ENCODE measurements around the gene NIPAL3. TPM values are rescaled to one million over a fixed set of nuclear protein-coding genes. Genes with fewer than 3 reads are reported as not detected.

The NIPAL3 gene
- total RNA-seq, 1 experiment from 2014 or later: 16.6 TPM

GRCh38 chr1:24501371-24502064, 85.9 kb downstream of the NIPAL3 start:
- Histone ChIP-seq H3K36me3 (ENCODE audit: control insufficient read depth in 1 of 2, insufficient read depth in 2 of 2, low read length in 2 of 2) (no peaks in the 10 kb centered on the region), H3K4me3 (replicated peaks in 1 of 2; ENCODE audit: low read depth in 1 of 2, low read length in 2 of 2) (peak overlapping the region; percentile 70 to 78), H3K27ac (ENCODE audit: low read depth, low read length) (peak overlapping the region; percentile 82), H4K20me1 (ENCODE audit: insufficient read depth) (no peaks in the 10 kb centered on the region), H2AFZ (ENCODE audit: low read depth, low read length, poor library complexity, severe bottlenecking) (no peak overlapping the region), H3K4me1 (ENCODE audit: control insufficient read depth in 1 of 2, insufficient read depth in 2 of 2, low read length in 2 of 2) (peaks cover 18 to 29% of the 10 kb centered on the region in 2 experiments), H3K27me3 (ENCODE audit: insufficient read depth, low read length) (no peaks in the 10 kb centered on the region), H3K9me3 (ENCODE audit: control insufficient read depth in 1 of 2, insufficient read depth in 1 of 2, low read depth in 1 of 2, low read length in 2 of 2) (no peaks in the 10 kb centered on the region), H3K79me2 (ENCODE audit: insufficient read depth, low read length) (no peaks in the 10 kb centered on the region), H3K9me2 (ENCODE audit: insufficient read depth) (no peaks in the 10 kb centered on the region), H3K4me2 (ENCODE audit: low read length) (peak overlapping the region; percentile 88), H3K9ac (ENCODE audit: low read length) (peak overlapping the region; percentile 84)
- intact Hi-C loops (cut with micrococcal nuclease): no loop called here
- TSS peak; percentile 79 for BruUV-seq (replicated peaks)
- ChIA-PET CTCF (interaction anchor here (1.3 to 1.5 kb wide), 3 partner anchors 26 to 110 kb away, joined by 3 to 6 read pairs (median 4); no protein-coding TSS in a partner anchor), RAD21 (ENCODE audit: low non-redundant PET in 1 of 2, low total read pairs in 2 of 2, uncharacterized antibody in 2 of 2, unreplicated experiment in 2 of 2) (interaction anchor here in 1 of 2 experiments (0.5 kb wide), 1 partner anchor 302 kb away, joined by 3 read pairs; no protein-coding TSS in a partner anchor), POLR2A (interaction anchor here (0.7 kb wide), 1 partner anchor 27 kb away, joined by 3 read pairs; no protein-coding TSS in a partner anchor)
- peak; percentile 26 for ATAC-seq
- DNase-seq (ENCODE audit: low read depth, low spot score): no peak
- TF ChIP-seq ZNF274 (IDR thresholded peaks at IDR 0.05; ENCODE audit: low read depth, low read length) (no peak), TCF7L2 (IDR thresholded peaks at IDR 0.05; ENCODE audit: borderline replicate concordance, extremely low read depth, insufficient read depth, insufficient read length) (peak; percentile 34), POLR2AphosphoS5 (IDR thresholded peaks at IDR 0.05; ENCODE audit: low read depth, low read length) (peak; percentile 68), EZH2phosphoT487 (IDR thresholded peaks at IDR 0.05; ENCODE audit: borderline replicate concordance) (no peak)

DNA sequence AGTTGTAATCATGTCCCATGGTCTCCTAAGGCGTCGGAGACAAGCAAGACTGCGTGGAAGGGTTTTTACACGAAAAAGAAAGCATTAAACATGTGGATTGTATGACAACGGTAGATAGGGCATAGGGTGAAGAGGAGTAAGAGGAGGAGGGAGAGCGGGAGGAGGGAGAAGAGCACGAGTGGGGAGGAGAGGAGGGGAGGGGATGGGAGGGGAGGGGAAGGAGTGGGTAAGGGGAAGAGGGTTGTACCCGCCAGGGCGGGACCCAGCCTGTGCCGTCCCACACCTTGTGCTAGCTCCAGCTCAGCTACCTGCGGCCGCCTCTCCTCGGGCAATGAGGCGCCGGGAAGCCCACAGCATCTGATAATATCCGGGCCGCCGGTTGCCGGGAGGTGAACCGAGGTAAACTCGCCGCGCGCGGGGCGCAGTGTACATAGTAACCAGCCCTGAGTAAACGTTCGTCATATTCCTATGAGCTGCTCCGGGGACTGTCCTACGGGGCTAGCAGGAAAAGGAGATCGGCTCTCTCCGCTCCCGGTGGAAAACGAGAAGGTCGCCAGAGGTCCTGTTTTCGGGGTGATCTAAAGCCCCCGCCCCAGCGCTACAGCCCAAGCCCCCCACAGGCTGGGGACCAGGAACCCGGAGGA, 86.6 kb downstream of the NIPAL3 start:
- POLR2A ChIA-PET: interaction anchor here (0.7 to 1.0 kb wide), 2 partner anchors 11 to 13 kb away, joined by 3 read pairs; no protein-coding TSS in a partner anchor
- peak overlapping the region; percentile 88 for H3K4me2 ChIP-seq (ENCODE audit: low read length)
- BruUV-seq (replicated peaks): no TSS peak
- no peaks in the 10 kb centered on the region for H3K79me2 ChIP-seq (ENCODE audit: insufficient read depth, low read length)
- H3K27ac ChIP-seq (ENCODE audit: low read depth, low read length): peak overlapping the region; percentile 82
- peak overlapping the region; percentile 70 to 78 for H3K4me3 ChIP-seq (replicated peaks in 1 of 2; ENCODE audit: low read depth in 1 of 2, low read length in 2 of 2)
- ATAC-seq (peak; percentile 69), DNase-seq (ENCODE audit: low read depth, low spot score) (no peak)
- peak overlapping the region; percentile 84 for H3K9ac ChIP-seq (ENCODE audit: low read length)
- peaks cover 18 to 29% of the 10 kb centered on the region in 2 experiments for H3K4me1 ChIP-seq (ENCODE audit: control insufficient read depth in 1 of 2, insufficient read depth in 2 of 2, low read length in 2 of 2)
- no peaks in the 10 kb centered on the region for H4K20me1 ChIP-seq (ENCODE audit: insufficient read depth)
- H2AFZ ChIP-seq (ENCODE audit: low read depth, low read length, poor library complexity, severe bottlenecking): no peak overlapping the region
- RAD21 ChIA-PET (ENCODE audit: low non-redundant PET in 1 of 2, low total read pairs in 2 of 2, uncharacterized antibody in 2 of 2, unreplicated experiment in 2 of 2): interaction anchor here in 1 of 2 experiments (0.5 kb wide), 1 partner anchor 303 kb away, joined by 3 read pairs; no protein-coding TSS in a partner anchor
- H3K27me3 ChIP-seq (ENCODE audit: insufficient read depth, low read length): no peaks in the 10 kb centered on the region
- H3K36me3 ChIP-seq (ENCODE audit: control insufficient read depth in 1 of 2, insufficient read depth in 2 of 2, low read length in 2 of 2): no peaks in the 10 kb centered on the region
- no peaks in the 10 kb centered on the region for H3K9me3 ChIP-seq (ENCODE audit: control insufficient read depth in 1 of 2, insufficient read depth in 1 of 2, low read depth in 1 of 2, low read length in 2 of 2)
- TF ChIP-seq SRF (IDR thresholded peaks at IDR 0.05; ENCODE audit: low read depth) (no peak), YY1 (IDR thresholded peaks at IDR 0.05; ENCODE audit: extremely low read depth, insufficient replicate concordance, low read depth, low read length) (peak; percentile 18), RAD21 (IDR thresholded peaks at IDR 0.05; ENCODE audit: low read depth) (no peak), SIN3A (IDR thresholded peaks at IDR 0.05; ENCODE audit: low read depth) (no peak), MAX (IDR thresholded peaks at IDR 0.05) (0 out of 2 replicates have a peak, but pooled peaks have one; percentile 12), ATF3 (IDR thresholded peaks at IDR 0.05) (no peak), EZH2 (IDR thresholded peaks at IDR 0.05) (no peak), CEBPB (IDR thresholded peaks at IDR 0.05; ENCODE audit: low read depth) (no peak), ZNF274 (IDR thresholded peaks at IDR 0.05; ENCODE audit: low read depth, low read length) (no peak), POLR2AphosphoS5 (IDR thresholded peaks at IDR 0.05; ENCODE audit: low read depth, low read length) (peak; percentile 72)
- intact Hi-C loops (cut with micrococcal nuclease): no loop called here
- no peaks in the 10 kb centered on the region for H3K9me2 ChIP-seq (ENCODE audit: insufficient read depth)
- CTCF ChIA-PET: interaction anchor here (1.3 to 1.5 kb wide), 3 partner anchors 25 to 110 kb away, joined by 3 to 6 read pairs (median 4); no protein-coding TSS in a partner anchor

All from HCT116 (cell line).